Fibroblast of skin of back (primary cell): Measurements from ENCODE around the gene ADA.
A peak's percentile ranks its signal among the peaks of the same experiment; 100 is the strongest.

Experiments used
- DNase-seq: peaks from one replicate; pipeline ENCODE4 v3.0.0-alpha.2; 2013

Gene ADA

GRCh38 chr20:44644230-44644617, 7.3 kb downstream of the ADA start:
- DNase-seq: no peak

DNA sequence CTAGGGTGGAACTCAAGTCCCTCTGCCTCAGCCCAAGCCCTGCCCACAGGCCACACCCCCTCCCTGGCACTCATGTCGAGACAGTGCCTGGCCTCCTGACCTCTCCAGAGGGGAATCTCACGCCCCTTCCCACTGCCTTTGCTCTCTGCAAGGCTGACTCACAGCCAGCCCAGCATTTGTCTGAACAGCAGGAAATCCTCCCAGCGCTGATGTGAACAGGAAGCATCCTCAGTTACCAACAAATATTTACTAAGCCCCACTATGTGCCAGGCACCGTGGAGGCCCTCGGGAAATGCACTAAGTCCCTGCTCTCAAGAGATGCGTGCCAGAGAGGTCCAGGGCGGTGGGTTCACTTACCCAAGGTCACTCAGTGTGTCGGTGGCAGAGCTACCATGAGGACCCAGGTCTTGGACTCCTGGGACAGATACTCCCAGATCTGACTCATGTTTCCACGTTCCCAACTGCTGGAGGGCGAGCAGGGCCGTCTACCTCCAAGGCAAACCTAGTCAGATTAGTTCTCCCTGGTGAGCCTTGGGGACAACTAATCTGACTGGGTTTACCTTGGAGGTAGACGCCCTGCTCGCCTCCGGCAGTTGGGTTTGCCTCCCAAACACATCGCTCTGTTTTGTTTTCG, 7.8 kb downstream of the ADA start:
- DNase-seq: peak; percentile 89

DNA sequence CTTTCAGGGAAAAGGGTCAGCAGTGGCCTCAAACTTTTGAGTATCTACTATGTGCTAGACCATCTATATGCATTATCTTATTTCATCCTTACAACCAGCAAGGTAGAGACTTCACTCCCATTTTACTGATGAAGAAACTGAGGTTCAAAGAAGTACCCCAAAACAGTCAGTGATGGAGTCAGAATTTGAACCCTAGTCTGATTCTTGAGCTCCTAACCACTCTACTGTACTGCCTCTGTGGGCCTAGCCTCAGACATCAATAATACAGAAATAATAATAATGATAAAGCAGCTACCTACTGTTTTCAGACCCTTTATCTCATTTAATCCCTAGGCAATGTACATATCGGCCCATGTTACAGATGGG, 8.4 kb downstream of the ADA start:
- DNase-seq: no peak

DNA sequence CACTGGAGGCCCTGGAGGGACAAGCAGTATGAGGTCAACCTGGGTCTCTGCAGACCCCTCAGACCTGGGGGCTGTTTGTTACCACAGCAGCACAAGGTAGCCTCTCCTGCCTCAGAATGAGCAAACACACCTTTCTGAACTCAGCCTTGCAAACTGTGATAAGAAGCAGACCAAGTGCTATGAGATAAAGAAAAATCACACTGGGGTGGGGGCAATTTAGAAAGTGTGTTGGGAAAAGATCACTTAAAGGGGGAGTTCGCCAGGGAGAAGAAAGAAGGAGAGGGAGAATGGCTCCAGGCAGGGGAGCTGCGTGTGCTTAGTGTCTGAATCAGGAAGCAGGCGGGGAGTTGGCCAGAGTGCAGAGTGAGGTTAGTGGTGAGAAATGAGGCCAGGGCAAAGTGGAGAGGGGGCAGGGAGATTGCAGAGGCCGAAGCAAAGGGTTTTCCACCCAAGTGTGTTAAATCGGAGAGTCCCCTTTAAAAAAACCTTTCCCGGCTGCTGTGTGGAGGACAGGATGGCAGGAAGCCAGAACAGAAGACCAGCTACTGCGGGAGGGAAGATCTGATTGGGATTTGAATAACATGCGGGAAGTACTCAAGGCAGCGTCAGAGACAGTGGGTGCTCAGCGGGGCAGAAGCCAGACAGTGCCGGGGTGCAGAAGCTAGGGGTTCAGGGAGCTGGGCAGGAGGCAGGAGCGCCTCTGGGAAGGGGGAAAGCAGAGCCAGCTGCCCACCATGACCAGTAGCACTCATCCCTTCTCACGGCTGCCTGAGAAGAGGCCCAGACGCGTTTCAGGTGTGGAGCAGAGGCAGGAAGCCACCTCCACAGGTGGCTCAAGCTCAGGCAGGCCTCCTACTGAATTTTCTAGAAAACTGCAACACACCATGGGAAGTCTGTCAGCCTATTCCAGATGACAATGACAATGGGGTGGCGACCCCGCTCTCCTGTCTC, 9.0 kb downstream of the ADA start:
- peak; percentile 92 for DNase-seq

DNA sequence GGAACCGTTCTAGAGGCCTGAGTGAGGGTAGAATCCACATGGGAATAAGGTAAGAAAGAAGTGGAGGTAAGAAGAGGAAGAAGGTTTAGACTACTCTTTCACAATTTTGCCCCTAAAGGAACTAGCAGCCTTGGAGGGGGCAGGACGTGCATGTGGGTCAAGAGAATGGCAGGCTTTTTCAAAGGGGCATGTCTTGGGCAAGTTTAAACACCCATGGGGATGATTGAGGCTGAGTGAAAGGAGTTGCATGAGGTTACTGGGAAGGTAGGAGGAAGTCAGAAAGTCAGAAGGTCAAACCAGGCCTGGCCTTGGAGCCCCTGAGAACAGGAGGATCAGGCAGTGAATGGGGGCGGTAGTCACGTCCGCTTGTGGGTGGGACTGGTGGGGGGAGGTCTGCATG, 10.2 kb downstream of the ADA start:
- DNase-seq: no peak

DNA sequence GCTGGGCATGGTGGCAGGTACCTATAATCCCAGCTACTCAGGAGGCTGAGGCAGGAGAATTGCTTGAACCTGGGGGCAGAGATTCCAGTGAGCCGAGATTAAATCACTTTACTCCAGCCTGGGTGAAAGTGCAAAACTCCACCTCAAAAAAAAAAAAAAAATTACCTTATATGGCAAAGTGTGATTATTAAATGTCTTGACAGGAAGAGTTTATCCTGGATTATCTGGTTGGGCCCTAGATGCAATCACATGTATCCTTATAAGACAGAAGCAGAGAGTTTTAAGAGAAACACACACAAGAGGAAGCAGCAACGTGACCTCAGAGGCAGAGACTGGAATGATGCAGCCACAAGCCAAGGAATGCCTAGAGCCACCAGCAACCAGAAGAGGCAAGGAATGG, 11.0 kb downstream of the ADA start:
- DNase-seq: peak; percentile 9

DNA sequence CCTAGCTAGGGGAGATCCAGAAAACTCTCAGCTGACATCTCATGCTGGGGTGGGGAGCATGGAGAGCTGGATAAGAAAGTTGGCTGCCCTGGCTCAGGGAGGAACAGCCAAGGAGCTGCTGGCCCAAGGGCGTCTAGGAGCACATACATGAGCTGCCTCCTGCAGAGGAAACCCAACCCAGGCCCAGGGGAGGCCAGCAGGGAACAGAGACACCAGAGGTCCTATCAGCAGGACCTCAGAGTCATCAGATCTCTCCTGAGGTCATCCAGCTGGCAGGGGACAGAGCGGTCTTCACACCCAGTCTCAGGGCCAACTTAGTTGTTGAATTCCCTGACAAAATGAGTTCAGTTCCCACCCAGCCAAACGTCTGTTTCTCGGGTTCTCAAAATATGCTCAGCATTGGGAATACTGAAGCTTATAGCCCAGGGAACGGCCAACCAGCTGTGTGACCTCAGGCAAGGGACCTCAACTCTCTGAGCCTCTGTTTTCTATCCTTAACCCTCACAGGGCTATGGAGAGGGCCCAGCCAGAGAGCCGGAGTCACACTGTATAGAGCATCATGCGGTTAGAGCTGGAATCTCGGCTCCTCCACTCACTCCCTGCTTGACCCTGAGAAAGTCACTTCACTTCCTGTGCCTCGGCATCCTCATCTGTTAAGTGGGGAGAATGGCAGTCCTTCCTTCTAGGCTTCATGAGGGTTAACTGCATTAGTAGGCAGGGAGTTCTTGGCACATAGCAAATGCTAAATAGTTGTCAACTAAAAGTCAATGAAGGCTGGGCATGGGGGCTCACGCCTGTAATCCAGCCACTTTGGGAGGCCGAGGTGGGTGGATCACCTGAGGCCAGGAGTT, 13.8 kb downstream of the ADA start:
- DNase-seq: no peak

DNA sequence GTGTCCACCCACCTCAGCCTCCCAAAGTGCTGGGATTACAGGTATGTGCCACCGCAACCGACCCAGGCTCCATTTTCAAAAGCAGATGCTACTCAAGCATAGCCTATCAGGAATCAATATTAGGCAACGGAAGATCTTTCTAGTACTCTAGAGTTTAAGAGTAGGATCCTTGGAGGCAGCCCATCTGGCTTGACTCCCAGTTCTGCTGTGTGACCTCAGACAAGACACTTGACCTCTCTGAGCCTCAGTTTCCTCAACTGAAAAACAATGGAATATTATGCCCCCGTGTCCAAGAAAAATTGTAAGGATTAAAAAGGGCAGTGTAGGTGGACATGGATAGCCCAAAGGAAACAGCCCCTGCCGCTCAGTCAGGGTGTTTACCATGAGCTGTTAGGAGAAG, 14.5 kb downstream of the ADA start:
- no peak for DNase-seq

GRCh38 chr20:44635877-44636276, 15.6 kb downstream of the ADA start:
- DNase-seq: no peak

- no peak for DNase-seq
These were observed 17.5 kb downstream of the ADA start for GRCh38 chr20:44633872-44634600.

- DNase-seq: no peak
These were observed 18.2 kb downstream of the ADA start for GRCh38 chr20:44633187-44633810.

GRCh38 chr20:44632103-44632752, 19.3 kb downstream of the ADA start:
- no peak for DNase-seq

DNA sequence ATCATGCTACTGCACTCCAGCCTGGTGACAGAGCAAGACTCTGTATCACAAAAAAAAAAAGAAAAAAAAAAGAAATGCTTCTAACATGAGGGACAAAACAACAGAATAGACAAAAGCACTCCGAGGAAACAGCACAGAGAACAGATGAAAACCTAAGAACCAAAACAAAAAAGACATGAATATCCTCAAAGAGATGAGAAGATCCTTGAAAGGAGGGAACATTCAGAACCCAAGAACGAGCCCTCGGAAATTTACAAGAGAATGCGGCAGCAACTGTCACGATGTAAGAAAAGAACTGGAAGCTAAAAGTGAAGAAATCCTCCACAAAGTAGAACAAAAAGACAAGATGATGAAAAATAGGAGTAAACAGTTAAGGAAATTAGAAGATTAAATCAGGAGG, 21.2 kb downstream of the ADA start:
- DNase-seq: no peak

- no peak for DNase-seq
These were observed 22.0 kb downstream of the ADA start for GRCh38 chr20:44629542-44629941.

GRCh38 chr20:44629017-44629385, 22.5 kb downstream of the ADA start:
- no peak for DNase-seq

DNA sequence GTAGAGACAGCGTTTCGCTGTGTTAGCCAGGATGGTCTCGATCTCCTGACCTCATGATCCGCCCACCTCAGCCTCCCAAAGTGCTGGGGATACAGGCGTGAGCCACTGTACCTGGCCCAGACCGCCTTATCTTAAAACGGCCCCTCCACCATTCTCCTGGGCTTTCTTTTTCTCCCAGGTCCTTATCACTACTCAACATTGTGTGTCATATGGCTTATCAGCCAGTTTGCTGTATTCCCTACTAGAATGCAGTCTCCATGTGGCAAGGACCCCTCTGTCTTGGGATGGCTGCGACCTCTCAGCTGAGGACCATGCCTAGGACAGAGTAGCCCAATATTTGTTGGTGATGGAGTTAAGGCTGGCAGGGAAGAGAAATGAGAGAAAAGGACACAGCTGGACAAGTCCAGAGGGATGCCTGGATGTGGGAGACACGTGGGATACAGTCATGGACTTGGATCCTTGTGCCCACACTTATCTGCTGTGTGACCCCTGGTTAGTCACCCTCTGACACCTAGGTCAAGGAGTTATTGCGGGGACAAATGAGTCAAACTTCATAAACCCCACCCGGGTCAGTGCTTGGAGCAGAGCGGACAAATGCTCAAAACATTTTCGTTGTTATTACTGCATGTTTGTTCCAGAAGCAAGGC, 24.0 kb downstream of the ADA start:
- DNase-seq: no peak

- no peak for DNase-seq
These were observed 25.2 kb downstream of the ADA start for GRCh38 chr20:44626278-44626677.

- no peak for DNase-seq
These were observed 26.1 kb downstream of the ADA start for GRCh38 chr20:44625361-44625760.

GRCh38 chr20:44624743-44625271, 26.7 kb downstream of the ADA start:
- DNase-seq: no peak

DNA sequence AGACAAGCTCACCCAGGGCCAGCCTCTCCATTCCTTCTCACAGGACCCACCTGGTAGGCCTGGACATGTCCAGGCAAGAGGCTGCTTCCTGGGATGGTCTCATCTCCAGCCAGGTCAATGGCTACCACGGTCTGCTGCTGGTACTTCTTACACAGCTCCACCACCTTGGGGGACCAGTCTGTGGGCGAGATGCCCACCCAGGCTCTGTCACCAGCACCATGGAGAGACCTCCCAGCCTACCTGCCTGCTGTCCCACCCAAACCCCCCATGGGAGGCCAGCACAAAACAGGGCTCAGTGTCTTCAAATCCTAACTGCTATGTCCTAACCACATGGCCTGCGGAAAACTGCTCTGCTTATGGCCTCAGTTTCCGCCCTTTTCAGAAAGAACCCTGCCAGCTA, 27.3 kb downstream of the ADA start:
- DNase-seq: no peak
